Calu3 (cell line): ENCODE data around the gene ORC6. TPM values are rescaled to one million over a fixed set of nuclear protein-coding genes. Genes with fewer than 3 reads are reported as not detected.

Experiments used
- BruUV-seq: library from RNA; stranded (reverse); fragments of 400-500 nt; replicated peaks from 2 replicates; lab custom pipeline; 2021; lab: Mats Ljungman, UMichigan
- CTCF ChIA-PET: fragments of 300-600 bp; sonication (Branson Sonifier 250); formaldehyde crosslinking; loops from one replicate; lab custom pipeline; 2022; ENCODE audit warnings: antibody characterized with exemption; lab: Charles Lee
- DNase-seq: peaks from one replicate; pipeline ENCODE4 v3.0.0; 2022
- H3K27ac Mint-ChIP-seq: one replicate; pipeline ENCODE4 v1.8.0; 2022; ENCODE audit warnings: mixed read lengths; ENCODE audit not compliant: unreplicated experiment
- H3K27me3 Mint-ChIP-seq: one replicate; pipeline ENCODE4 v1.8.0; 2022; ENCODE audit warnings: mixed read lengths; ENCODE audit not compliant: unreplicated experiment
- H3K36me3 Mint-ChIP-seq: one replicate; pipeline ENCODE4 v1.8.0; 2022; ENCODE audit warnings: mild to moderate bottlenecking, moderate library complexity, mixed read lengths; ENCODE audit not compliant: insufficient read depth, unreplicated experiment
- H3K4me1 Mint-ChIP-seq: one replicate; pipeline ENCODE4 v1.8.0; 2022; ENCODE audit warnings: mild to moderate bottlenecking, low read depth, mixed read lengths; ENCODE audit not compliant: unreplicated experiment
- H3K4me3 Mint-ChIP-seq: one replicate; pipeline ENCODE4 v1.8.0; 2022; ENCODE audit warnings: mild to moderate bottlenecking, low read depth, moderate library complexity, mixed read lengths; ENCODE audit not compliant: unreplicated experiment
- H3K9me3 Mint-ChIP-seq: one replicate; pipeline ENCODE4 v1.8.0; 2022; ENCODE audit warnings: low read depth, mixed read lengths; ENCODE audit not compliant: unreplicated experiment
- intact Hi-C: fragments of 100-400 bp; cut with micrococcal nuclease; formaldehyde crosslinking; loops from one replicate; pipeline ENCODE4 v1.10.0; 2022; ENCODE audit not compliant: unreplicated experiment
- total RNA-seq: library from RNA; stranded (reverse); gene quantifications from 2 replicates; pipeline ENCODE4 v1.2.3, GENCODE V29; 2022
- TF ChIP-seq, protein P1 (sequence below): fragments of 200-600 bp; IDR thresholded peaks from one replicate; pipeline ENCODE4 v1.8.0; 2022; ENCODE audit warnings: antibody characterized with exemption; ENCODE audit not compliant: unreplicated experiment

The ORC6 gene
- total RNA-seq, 1 experiment from 2014 or later: 64.9 TPM

DNA sequence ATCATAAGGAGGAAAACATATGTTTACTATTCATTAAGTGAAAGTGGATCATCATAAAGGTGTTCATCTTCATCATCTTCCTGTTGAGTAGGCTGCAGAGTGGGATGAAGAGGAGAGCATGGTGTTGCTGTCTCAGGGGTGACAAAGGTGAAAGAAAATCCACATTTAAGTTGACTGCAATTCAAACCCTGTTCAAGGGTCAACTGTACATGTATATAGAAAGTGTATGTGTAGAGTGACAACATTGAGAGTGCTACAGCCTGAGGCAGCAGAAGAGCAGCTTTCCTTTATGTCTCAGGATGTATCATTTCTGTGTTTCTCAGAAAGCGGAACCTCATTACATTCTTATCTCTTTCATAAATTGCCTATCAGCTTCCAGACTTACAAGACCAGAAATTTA is 17.2 kb downstream of the ORC6 start:
- Mint-ChIP-seq H3K36me3 (no peaks in the 10 kb centered on the region), H3K27me3 (no peaks in the 10 kb centered on the region), H3K4me1 (no peaks in the 10 kb centered on the region), H3K4me3 (no peak overlapping the region), H3K27ac (no peak overlapping the region), H3K9me3 (no peaks in the 10 kb centered on the region)
- no peak for DNase-seq
- intact Hi-C loops: no loop called here
- no TSS peak for BruUV-seq
- CTCF ChIA-PET: no interaction called here
- TF ChIP-seq, protein P1, sequence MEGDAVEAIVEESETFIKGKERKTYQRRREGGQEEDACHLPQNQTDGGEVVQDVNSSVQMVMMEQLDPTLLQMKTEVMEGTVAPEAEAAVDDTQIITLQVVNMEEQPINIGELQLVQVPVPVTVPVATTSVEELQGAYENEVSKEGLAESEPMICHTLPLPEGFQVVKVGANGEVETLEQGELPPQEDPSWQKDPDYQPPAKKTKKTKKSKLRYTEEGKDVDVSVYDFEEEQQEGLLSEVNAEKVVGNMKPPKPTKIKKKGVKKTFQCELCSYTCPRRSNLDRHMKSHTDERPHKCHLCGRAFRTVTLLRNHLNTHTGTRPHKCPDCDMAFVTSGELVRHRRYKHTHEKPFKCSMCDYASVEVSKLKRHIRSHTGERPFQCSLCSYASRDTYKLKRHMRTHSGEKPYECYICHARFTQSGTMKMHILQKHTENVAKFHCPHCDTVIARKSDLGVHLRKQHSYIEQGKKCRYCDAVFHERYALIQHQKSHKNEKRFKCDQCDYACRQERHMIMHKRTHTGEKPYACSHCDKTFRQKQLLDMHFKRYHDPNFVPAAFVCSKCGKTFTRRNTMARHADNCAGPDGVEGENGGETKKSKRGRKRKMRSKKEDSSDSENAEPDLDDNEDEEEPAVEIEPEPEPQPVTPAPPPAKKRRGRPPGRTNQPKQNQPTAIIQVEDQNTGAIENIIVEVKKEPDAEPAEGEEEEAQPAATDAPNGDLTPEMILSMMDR: no peak

DNA sequence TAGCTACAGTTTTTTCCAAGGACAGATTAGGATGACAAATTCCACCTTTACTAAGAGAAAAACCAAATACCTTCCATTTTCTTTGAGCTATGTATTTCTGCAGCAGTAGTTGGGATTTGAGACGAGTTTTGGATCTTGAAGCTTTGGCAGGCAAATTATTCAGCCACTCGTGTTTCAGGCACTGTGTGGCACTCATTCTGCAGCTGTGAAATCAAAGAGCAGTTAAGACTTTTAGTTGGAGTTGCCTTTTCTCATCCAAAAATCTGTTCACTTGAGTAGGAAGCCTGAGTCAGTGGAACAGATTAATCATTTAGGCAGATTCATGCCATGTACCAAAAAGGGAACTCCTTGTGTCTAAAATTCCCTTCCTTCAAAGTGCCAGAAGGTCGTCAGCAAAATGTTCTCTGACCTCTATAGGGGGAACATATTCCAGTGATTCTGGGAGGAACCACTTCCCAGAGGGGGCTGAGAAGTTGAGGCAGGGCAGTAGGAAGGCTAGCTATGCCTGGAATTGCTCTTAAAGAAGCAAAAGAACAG is 20.1 kb downstream of the ORC6 start:
- H3K36me3 Mint-ChIP-seq: no peaks in the 10 kb centered on the region
- H3K9me3 Mint-ChIP-seq: no peaks in the 10 kb centered on the region
- no peak for DNase-seq
- BruUV-seq: no TSS peak
- intact Hi-C loops: no loop called here
- H3K27ac Mint-ChIP-seq: no peak overlapping the region
- H3K4me3 Mint-ChIP-seq: no peak overlapping the region
- no peaks in the 10 kb centered on the region for H3K27me3 Mint-ChIP-seq
- CTCF ChIA-PET: interaction anchor here (0.7 to 1.0 kb wide), 2 partner anchors 10 to 92 kb away, joined by 3 to 4 read pairs; no protein-coding TSS in a partner anchor
- TF ChIP-seq, protein P1: no peak
- H3K4me1 Mint-ChIP-seq: no peaks in the 10 kb centered on the region

DNA sequence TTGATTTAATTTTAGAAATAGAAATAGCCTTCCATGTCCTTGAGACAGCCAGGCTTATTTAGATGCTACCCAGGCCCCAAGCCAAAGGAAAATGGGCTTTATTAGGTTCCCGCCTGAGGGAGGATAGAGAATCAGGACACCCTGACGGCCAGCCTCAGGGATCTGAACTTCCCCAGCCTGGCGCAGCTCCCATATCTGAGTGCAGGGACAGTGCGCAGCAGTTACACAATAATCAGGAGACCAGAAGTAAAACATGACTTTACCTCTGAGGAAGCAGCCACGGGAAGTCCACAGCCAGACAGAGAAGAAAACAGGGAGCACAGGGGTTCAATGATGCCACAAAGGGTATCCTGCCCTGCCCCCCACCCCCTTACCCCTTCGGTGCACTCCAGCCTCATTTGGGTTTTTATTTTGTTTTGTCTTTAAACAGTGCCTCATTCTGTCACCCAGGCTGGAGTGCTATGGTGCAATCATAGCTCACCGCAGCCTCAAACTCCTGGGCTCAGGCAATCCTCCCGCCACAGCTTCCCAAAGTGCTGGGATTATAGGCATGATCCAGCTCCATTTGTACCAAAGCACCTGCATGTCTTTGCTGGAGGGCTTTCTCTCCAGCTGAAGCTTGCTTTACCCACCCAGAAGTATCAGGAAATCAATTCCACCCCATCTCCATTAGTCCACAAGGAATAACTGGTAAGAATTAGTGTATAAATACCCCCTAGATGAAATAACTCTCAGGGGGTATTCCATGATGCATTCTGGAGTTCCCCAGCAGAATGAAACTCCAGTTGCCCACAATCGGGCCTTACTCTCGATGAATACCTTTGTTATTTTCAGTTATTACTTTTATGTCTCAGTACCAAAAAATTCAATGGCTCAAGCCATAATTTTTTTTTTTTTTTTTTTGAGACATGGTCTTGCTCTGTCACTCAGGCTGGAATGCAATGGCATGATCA is 21.9 kb downstream of the ORC6 start:
- H3K36me3 Mint-ChIP-seq: no peaks in the 10 kb centered on the region

DNA sequence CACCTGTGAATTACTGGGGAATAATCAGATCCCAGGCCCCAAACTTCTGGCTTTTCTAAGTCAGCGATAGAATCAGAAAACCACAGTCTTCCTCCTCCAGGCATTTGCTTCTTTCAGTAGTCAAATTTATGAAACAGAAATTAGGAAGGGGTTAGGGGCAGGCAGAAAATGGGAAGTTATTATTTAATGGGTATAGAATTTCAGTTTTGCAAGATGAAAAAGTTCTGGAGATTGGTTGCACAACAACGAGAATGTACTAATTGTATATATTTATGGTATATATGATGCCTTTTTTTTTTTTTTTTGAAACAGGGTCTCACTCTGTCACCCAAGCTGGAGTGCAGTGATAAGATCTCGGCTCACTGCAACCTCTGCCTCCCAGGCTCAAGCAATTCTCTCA is 23.5 kb downstream of the ORC6 start:
- Mint-ChIP-seq H3K36me3 (no peaks in the 10 kb centered on the region), H3K4me1 (no peaks in the 10 kb centered on the region), H3K4me3 (no peak overlapping the region), H3K9me3 (no peaks in the 10 kb centered on the region), H3K27ac (no peak overlapping the region), H3K27me3 (no peaks in the 10 kb centered on the region)
- no peak for DNase-seq
- intact Hi-C loops: no loop called here
- no TSS peak for BruUV-seq
- CTCF ChIA-PET: no interaction called here
- TF ChIP-seq, protein P1: no peak

More for the DNA sequence above, 21.9 kb downstream of the ORC6 start:
- CTCF ChIA-PET: no interaction called here
- Mint-ChIP-seq H3K27ac (no peak overlapping the region), H3K4me3 (no peak overlapping the region), H3K4me1 (no peaks in the 10 kb centered on the region), H3K27me3 (no peaks in the 10 kb centered on the region), H3K9me3 (no peaks in the 10 kb centered on the region)
- intact Hi-C loops: no loop called here
- no peak for DNase-seq
- BruUV-seq: no TSS peak
- TF ChIP-seq, protein P1: no peak
